IMR-90 (cell line): Measurements from ENCODE around the gene ULK1. TPM values are rescaled to one million over a fixed set of nuclear protein-coding genes. Genes with fewer than 3 reads are reported as not detected.

Experiments used
- ATAC-seq: fragments of 200-7000 bp; cut with Tn5 transposase; 2 replicates; pipeline ENCODE4 v1.9.1; 2020; ENCODE audit warnings: low read depth, mild to moderate bottlenecking, moderate library complexity
- BruUV-seq: library from RNA; stranded (reverse); fragments of 400-500 nt; replicated peaks from 2 replicates; lab custom pipeline; 2021; lab: Mats Ljungman, UMichigan
- CTCF ChIA-PET: fragments of 300-600 bp; formaldehyde crosslinking; extraction: SDS; loops from one replicate; lab custom pipeline; 2021; ENCODE audit warnings: antibody characterized with exemption; lab: Yijun Ruan, JAX
- POLR2A ChIA-PET: fragments of 300-600 bp; sonication (Branson Sonifier 250); formaldehyde crosslinking; loops from one replicate; lab custom pipeline; 2022; ENCODE audit warnings: antibody characterized with exemption; ENCODE audit not compliant: unreplicated experiment; lab: Charles Lee
- DNase-seq: peaks from one replicate; pipeline ENCODE4 v3.0.0; 2013
- H2AFZ ChIP-seq: replicated peaks from 2 replicates; pipeline ENCODE3; 2013; ENCODE audit warnings: low read length, mild to moderate bottlenecking; ENCODE audit not compliant: poor library complexity
- H2AK5ac ChIP-seq: 2 replicates; pipeline ENCODE4 v1.6.1; 2013; ENCODE audit warnings: low read depth, low read length, inconsistent platforms
- H2AK9ac ChIP-seq: replicated peaks from 2 replicates; pipeline ENCODE3; 2013; ENCODE audit warnings: mild to moderate bottlenecking, low read depth, low read length, moderate library complexity; ENCODE audit not compliant: poor library complexity
- H2BK120ac ChIP-seq: 2 replicates; pipeline ENCODE4 v1.6.1; 2013; ENCODE audit warnings: low read depth, low read length, inconsistent platforms
- H2BK15ac ChIP-seq: 3 replicates; pipeline ENCODE4 v1.6.1; 2013; ENCODE audit warnings: low read depth, low read length, inconsistent platforms
- H2BK20ac ChIP-seq: 2 replicates; pipeline ENCODE4 v1.6.1; 2013; ENCODE audit warnings: low read depth, mild to moderate bottlenecking, inconsistent platforms, low read length, moderate library complexity
- H2BK5ac ChIP-seq: 2 replicates; pipeline ENCODE4 v1.6.1; 2013; ENCODE audit warnings: mild to moderate bottlenecking, low read depth, low read length, inconsistent platforms; ENCODE audit not compliant: poor library complexity, severe bottlenecking
- H3K14ac ChIP-seq: replicated peaks from 2 replicates; pipeline ENCODE4 v1.6.1; 2013; ENCODE audit warnings: low read depth, low read length, inconsistent platforms
- H3K18ac ChIP-seq: 2 replicates; pipeline ENCODE4 v1.6.1; 2013; ENCODE audit warnings: low read depth, low read length, control low read depth
- H3K23ac ChIP-seq: 2 replicates; pipeline ENCODE4 v1.6.1; 2013; ENCODE audit warnings: low read depth, low read length, inconsistent platforms
- H3K27ac ChIP-seq: 2 replicates; pipeline ENCODE4 v1.5.1; 2013; ENCODE audit warnings: mild to moderate bottlenecking, control low read depth, low read length; ENCODE audit not compliant: insufficient read depth
- H3K27me3 ChIP-seq: 2 replicates; pipeline ENCODE4 v1.6.1; 2013; ENCODE audit warnings: low read length; ENCODE audit not compliant: control insufficient read depth, insufficient read depth
- H3K36me3 ChIP-seq: 2 replicates; pipeline ENCODE4 v1.6.1; 2013; ENCODE audit warnings: low read length, mixed read lengths; ENCODE audit not compliant: control insufficient read depth, insufficient read depth
- H3K4ac ChIP-seq: 2 replicates; pipeline ENCODE4 v1.6.1; 2013; ENCODE audit warnings: low read depth, low read length, inconsistent platforms
- H3K4me1 ChIP-seq: 2 replicates; pipeline ENCODE4 v1.6.1; 2013; ENCODE audit warnings: low read length, mixed read lengths; ENCODE audit not compliant: control insufficient read depth, insufficient read depth
- H3K4me2 ChIP-seq: 2 replicates; pipeline ENCODE4 v1.6.1; 2013; ENCODE audit warnings: low read depth, mild to moderate bottlenecking, control low read depth, low read length, moderate library complexity
- H3K4me3 ChIP-seq: 2 replicates; pipeline ENCODE4 v1.5.1; 2013; ENCODE audit warnings: low read depth, mild to moderate bottlenecking, control low read depth, low read length, moderate library complexity; ENCODE audit not compliant: insufficient read depth
- H3K56ac ChIP-seq: 2 replicates; pipeline ENCODE4 v1.6.1; 2013; ENCODE audit warnings: low read length, inconsistent platforms; ENCODE audit not compliant: insufficient read depth; ENCODE audit errors: extremely low read depth
- H3K79me1 ChIP-seq, 2 experiments: 2 replicates each; pipeline ENCODE4 v1.6.1; 2013; ENCODE audit warnings: low read length in 2 of 2, inconsistent platforms in 1 of 2, low read depth in 1 of 2
- H3K9ac ChIP-seq: 2 replicates; pipeline ENCODE4 v1.6.1; 2013; ENCODE audit warnings: low read depth, low read length, control low read depth
- H3K9me1 ChIP-seq: 2 replicates; pipeline ENCODE4 v1.6.1; 2013; ENCODE audit warnings: low read length, inconsistent platforms; ENCODE audit not compliant: insufficient read depth
- H3K9me3 ChIP-seq: 2 replicates; pipeline ENCODE4 v1.6.1; 2013; ENCODE audit warnings: low read length; ENCODE audit not compliant: control insufficient read depth, insufficient read depth
- H4K20me1 ChIP-seq: 2 replicates; pipeline ENCODE4 v1.6.1; 2013; ENCODE audit warnings: low read length, inconsistent platforms; ENCODE audit not compliant: insufficient read depth
- H4K5ac ChIP-seq: 2 replicates; pipeline ENCODE4 v1.6.1; 2013; ENCODE audit warnings: mild to moderate bottlenecking, low read depth, low read length, control low read depth
- H4K8ac ChIP-seq, 2 experiments: 2 replicates each; pipeline ENCODE4 v1.6.1; 2013; ENCODE audit warnings: low read depth in 2 of 2, low read length in 2 of 2, control low read depth in 1 of 2, inconsistent platforms in 1 of 2
- H4K91ac ChIP-seq: 2 replicates; pipeline ENCODE4 v1.6.1; 2013; ENCODE audit warnings: low read depth, low read length, inconsistent platforms; ENCODE audit not compliant: insufficient read depth
- BHLHE40 ChIP-seq: fragments of 150-350 bp; IDR thresholded peaks from 2 replicates; pipeline ENCODE4 v1.6.1; 2016; ENCODE audit warnings: mild to moderate bottlenecking, low read depth, low read length
- CEBPB ChIP-seq: IDR thresholded peaks from 2 replicates; pipeline ENCODE4 v1.6.1; 2012; ENCODE audit warnings: low read depth, low read length, improper control_type of control experiment
- FOS ChIP-seq: fragments of 150-350 bp; IDR thresholded peaks from 2 replicates; pipeline ENCODE4 v1.6.1; 2016; ENCODE audit warnings: low read depth, low read length
- MAZ ChIP-seq: IDR thresholded peaks from 2 replicates; pipeline ENCODE4 v1.6.1; 2012; ENCODE audit warnings: low read depth, mild to moderate bottlenecking, low read length, improper control_type of control experiment, moderate library complexity, borderline replicate concordance
- MXI1 ChIP-seq: IDR thresholded peaks from 2 replicates; pipeline ENCODE4 v1.6.1; 2012; ENCODE audit warnings: low read depth, mild to moderate bottlenecking, low read length, moderate library complexity, borderline replicate concordance
- RFX5 ChIP-seq: IDR thresholded peaks from 2 replicates; pipeline ENCODE4 v1.8.0; 2012; ENCODE audit warnings: low read depth, mild to moderate bottlenecking, low read length, moderate library complexity
- WGBS, 2 experiments: methylation state at CpG; one replicate each; pipeline versions ENCODE4 v1.1.5 to v1.1.7; 2013; ENCODE audit warnings: missing lambda C conversion rate in 2 of 2; ENCODE audit not compliant: insufficient read length in 1 of 2; ENCODE audit errors: extremely low coverage in 2 of 2; 5-methylcytosine and 5-hydroxymethylcytosine counted together
- dilution Hi-C: fragments of 300-500 bp; cut with HindIII; formaldehyde crosslinking; loops from one replicate; pipeline ENCODE4 v1.14.3; 2018; ENCODE audit warnings: low sequenced_read_pairs; ENCODE audit not compliant: unreplicated experiment
- in situ Hi-C: fragments of 300-500 bp; cut with MboI; formaldehyde crosslinking; loops from 3 replicates; pipeline ENCODE4 v1.14.3; 2019; ENCODE audit warnings: low sequenced_read_pairs, inconsistent platforms, mixed read lengths
- intact Hi-C: fragments of 100-400 bp; cut with micrococcal nuclease; formaldehyde crosslinking; loops from 2 replicates; pipeline ENCODE4 v1.10.0; 2022
- microRNA-seq, 2 experiments: library from miRNA; stranded (forward) in 1 of 2; unstranded in 1 of 2; fragments of 10-50 nt in 1 of 2; fragments of <30 nt in 1 of 2; gene quantifications in 1 of 2; microRNA quantifications in 1 of 2; one replicate each; pipeline versions ENCODE3 to v1.1.0; 2013 to 2020; ENCODE audit not compliant: insufficient read depth in 1 of 2, insufficient read length in 1 of 2, unreplicated experiment in 1 of 2
- polyA plus RNA-seq, 3 experiments: library from polyadenylated mRNA; depleted of rRNA; stranded (reverse); fragments of >200 nt; gene quantifications; 2 replicates each; pipeline ENCODE4 v1.2.3, GENCODE V29; 2012; ENCODE audit warnings: low replicate concordance in 1 of 3
- small RNA-seq, 5 experiments: library from RNA; depleted of rRNA; stranded (forward); fragments of <200 nt; gene quantifications; one replicate each; pipeline ENCODE3, GENCODE V24; 2012
- total RNA-seq: library from RNA; depleted of rRNA; stranded (reverse); fragments of >200 nt; gene quantifications from 2 replicates; pipeline ENCODE4 v1.2.3, GENCODE V29; 2012; rRNA removed
- TF ChIP-seq, protein P1 (sequence below): conservative IDR thresholded peaks from 2 replicates; pipeline ENCODE4 v1.5.1; 2012; ENCODE audit warnings: mild to moderate bottlenecking, low read depth, low read length, improper control_type of control experiment
- TF ChIP-seq, protein P2 (sequence below): fragments of 150-350 bp; IDR thresholded peaks from 2 replicates; pipeline ENCODE4 v1.6.1; 2017; ENCODE audit warnings: mild to moderate bottlenecking, antibody characterized with exemption, low read length, low read depth

ULK1 gene
- total and polyA plus RNA-seq, 2 of the 4 experiments (the other 2 are of a cell fraction): 1.8 to 19.2 TPM

DNA sequence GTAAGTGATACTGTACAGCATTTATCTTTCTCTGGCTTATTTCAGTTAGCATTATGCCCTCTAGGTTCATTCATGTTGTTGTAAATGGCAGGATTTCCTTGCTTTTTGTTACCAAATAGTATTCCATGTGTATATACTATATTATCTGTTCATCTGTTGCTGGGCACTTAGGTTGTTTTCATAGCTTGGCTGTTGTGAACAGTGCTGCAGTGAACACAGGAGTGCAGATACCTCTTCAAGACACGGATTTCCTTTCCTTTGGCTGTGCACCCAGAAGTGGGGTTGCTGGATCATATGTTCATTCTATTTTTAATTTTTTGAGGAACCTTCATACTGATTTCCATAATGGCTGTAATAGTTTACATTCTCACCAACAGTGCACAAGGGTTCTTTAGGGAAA lies 76.8 kb downstream of the ULK1 start:
- Histone ChIP-seq H2BK15ac (no peak overlapping the region), H3K4me1 (peaks cover under 1% of the 10 kb centered on the region), H2AFZ (no peak overlapping the region), H3K56ac (no peak overlapping the region), H3K14ac (no peak overlapping the region), H4K5ac (no peak overlapping the region), H3K4ac (no peak overlapping the region), H3K27ac (no peak overlapping the region), H3K9me1 (peaks cover 7% of the 10 kb centered on the region), H4K20me1 (peaks cover 19% of the 10 kb centered on the region), H3K79me1 (peaks cover 33 to 51% of the 10 kb centered on the region in 2 experiments), H3K9ac (no peak overlapping the region), H3K9me3 (no peaks in the 10 kb centered on the region), H3K27me3 (no peaks in the 10 kb centered on the region), H3K36me3 (no peaks in the 10 kb centered on the region), H2AK9ac (no peak overlapping the region), H2BK20ac (no peak overlapping the region), H3K18ac (no peak overlapping the region), H4K91ac (no peak overlapping the region), H3K4me2 (no peak overlapping the region), H2AK5ac (no peak overlapping the region), H2BK5ac (no peak overlapping the region), H3K23ac (no peak overlapping the region), H2BK120ac (no peak overlapping the region), H3K4me3 (no peak overlapping the region), H4K8ac (no peak overlapping the region)
- no TSS peak for BruUV-seq
- ATAC-seq (no peak; the same call in 1 of the 2 replicates), DNase-seq (no peak)
- intact Hi-C loops: no loop called here
- TF ChIP-seq MXI1: no peak
- TF ChIP-seq, protein P1, sequence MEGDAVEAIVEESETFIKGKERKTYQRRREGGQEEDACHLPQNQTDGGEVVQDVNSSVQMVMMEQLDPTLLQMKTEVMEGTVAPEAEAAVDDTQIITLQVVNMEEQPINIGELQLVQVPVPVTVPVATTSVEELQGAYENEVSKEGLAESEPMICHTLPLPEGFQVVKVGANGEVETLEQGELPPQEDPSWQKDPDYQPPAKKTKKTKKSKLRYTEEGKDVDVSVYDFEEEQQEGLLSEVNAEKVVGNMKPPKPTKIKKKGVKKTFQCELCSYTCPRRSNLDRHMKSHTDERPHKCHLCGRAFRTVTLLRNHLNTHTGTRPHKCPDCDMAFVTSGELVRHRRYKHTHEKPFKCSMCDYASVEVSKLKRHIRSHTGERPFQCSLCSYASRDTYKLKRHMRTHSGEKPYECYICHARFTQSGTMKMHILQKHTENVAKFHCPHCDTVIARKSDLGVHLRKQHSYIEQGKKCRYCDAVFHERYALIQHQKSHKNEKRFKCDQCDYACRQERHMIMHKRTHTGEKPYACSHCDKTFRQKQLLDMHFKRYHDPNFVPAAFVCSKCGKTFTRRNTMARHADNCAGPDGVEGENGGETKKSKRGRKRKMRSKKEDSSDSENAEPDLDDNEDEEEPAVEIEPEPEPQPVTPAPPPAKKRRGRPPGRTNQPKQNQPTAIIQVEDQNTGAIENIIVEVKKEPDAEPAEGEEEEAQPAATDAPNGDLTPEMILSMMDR: no peak
- TF ChIP-seq RFX5: no peak
- TF ChIP-seq CEBPB: no peak
- no peak for TF ChIP-seq MAZ
- TF ChIP-seq, protein P2, sequence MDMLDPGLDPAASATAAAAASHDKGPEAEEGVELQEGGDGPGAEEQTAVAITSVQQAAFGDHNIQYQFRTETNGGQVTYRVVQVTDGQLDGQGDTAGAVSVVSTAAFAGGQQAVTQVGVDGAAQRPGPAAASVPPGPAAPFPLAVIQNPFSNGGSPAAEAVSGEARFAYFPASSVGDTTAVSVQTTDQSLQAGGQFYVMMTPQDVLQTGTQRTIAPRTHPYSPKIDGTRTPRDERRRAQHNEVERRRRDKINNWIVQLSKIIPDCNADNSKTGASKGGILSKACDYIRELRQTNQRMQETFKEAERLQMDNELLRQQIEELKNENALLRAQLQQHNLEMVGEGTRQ: no peak
- TF ChIP-seq BHLHE40: no peak
- TF ChIP-seq FOS: no peak
- in situ Hi-C loops: no loop called here
- dilution Hi-C loops: no loop called here
- no CpG with 5 or more reads among the region's 1 CpG for WGBS, 2 experiments
- ChIA-PET POLR2A (no interaction called here), CTCF (no interaction called here)

Small RNAs within 50 kb of the gene (microRNA-seq; reads per million reads assigned to microRNA genes)
- gene AC131009.3 (ENCODE audit: insufficient read depth, insufficient read length): not detected

Small RNAs within 50 kb of the gene (small RNA-seq; reads per million reads assigned to genes)
- 0 reads per million in 5 experiments for gene AC131009.3

Other genes starting within 250 kb of the ULK1 start
- 19.7 and 20.6 TPM in 2 replicates for gene SFSWAP, start 183.5 kb upstream of the ULK1 start, total RNA-seq
- 22.4 and 30.5 TPM in 2 replicates for gene SFSWAP, start 183.5 kb upstream of the ULK1 start, polyA plus RNA-seq (2012; rRNA removed)
- 1.4 and 1.7 TPM in 2 replicates for gene MMP17, start 66.2 kb upstream of the ULK1 start, total RNA-seq
- gene MMP17, start 66.2 kb upstream of the ULK1 start, polyA plus RNA-seq (2012; rRNA removed): 11.8 and 15.9 TPM in 2 replicates
- 11.4 and 14.0 TPM in 2 replicates for gene PUS1, start 34.7 kb downstream of the ULK1 start, total RNA-seq
- 33.1 and 36.7 TPM in 2 replicates for gene PUS1, start 34.7 kb downstream of the ULK1 start, polyA plus RNA-seq (2012; rRNA removed)
- 4.3 and 5.3 TPM in 2 replicates for gene EP400, start 55.3 kb downstream of the ULK1 start, total RNA-seq
- 10.3 and 11.4 TPM in 2 replicates for gene EP400, start 55.3 kb downstream of the ULK1 start, polyA plus RNA-seq (2012; rRNA removed)
- 3.3 and 3.8 TPM in 2 replicates for gene DDX51, start 249.7 kb downstream of the ULK1 start, total RNA-seq
- gene DDX51, start 249.7 kb downstream of the ULK1 start, polyA plus RNA-seq (2012; rRNA removed): 14.5 and 17.2 TPM in 2 replicates
- gene NOC4L, start 249.8 kb downstream of the ULK1 start, total RNA-seq: 5.2 and 6.1 TPM in 2 replicates
- gene NOC4L, start 249.8 kb downstream of the ULK1 start, polyA plus RNA-seq (2012; rRNA removed): 13.4 and 17.0 TPM in 2 replicates